DND-41 (cell line): Measurements from ENCODE around the gene PCDHB8.
"Not testable (repeated sequence)": the region's sequence is repeated elsewhere in the genome, so short reads cannot be mapped to it uniquely, and the experiment has no call there.

ENCODE experiments used
- ATAC-seq: fragments of 200-7000 bp; cut with Tn5 transposase; 3 replicates; pipeline ENCODE4 v1.9.1; 2021; ENCODE audit warnings: low read depth; ENCODE audit not compliant: insufficient read depth
- DNase-seq: peaks from one replicate; pipeline ENCODE4 v3.0.0-alpha.2; 2020
- H2AFZ ChIP-seq: 2 replicates; pipeline ENCODE4 v1.6.0; 2012; ENCODE audit warnings: low read depth, low read length
- H3K27ac ChIP-seq: 2 replicates; pipeline ENCODE4 v1.5.1; 2012; ENCODE audit warnings: low read length, inconsistent platforms
- H3K27me3 ChIP-seq: fragments of 200-600 bp; sonication (generic); 2 replicates; pipeline ENCODE4 v1.6.0; 2012; ENCODE audit warnings: low read length, mild to moderate bottlenecking, inconsistent platforms; ENCODE audit not compliant: insufficient read depth, poor library complexity
- H3K36me3 ChIP-seq: 2 replicates; pipeline ENCODE4 v1.5.1; 2012; ENCODE audit warnings: low read length, inconsistent platforms; ENCODE audit not compliant: insufficient read depth
- H3K4me1 ChIP-seq: 2 replicates; pipeline ENCODE4 v1.5.1; 2012; ENCODE audit warnings: mild to moderate bottlenecking, low read length; ENCODE audit not compliant: insufficient read depth
- H3K4me2 ChIP-seq: 2 replicates; pipeline ENCODE4 v1.6.0; 2012; ENCODE audit warnings: mild to moderate bottlenecking, moderate library complexity, low read length, inconsistent platforms; ENCODE audit not compliant: insufficient read depth
- H3K4me3 ChIP-seq, 2 experiments: fragments of 200-600 bp in 1 of 2; shearing (Covaris generic) in 1 of 2; 2 replicates each; pipeline ENCODE4 v1.5.1; 2012 to 2016; ENCODE audit warnings: inconsistent platforms in 2 of 2, low read length in 2 of 2, mild to moderate bottlenecking in 2 of 2, low read depth in 1 of 2, moderate library complexity in 1 of 2
- H3K79me2 ChIP-seq: 2 replicates; pipeline ENCODE4 v1.6.0; 2012; ENCODE audit warnings: low read length, inconsistent platforms; ENCODE audit not compliant: insufficient read depth
- H3K9ac ChIP-seq: 2 replicates; pipeline ENCODE4 v1.6.0; 2012; ENCODE audit warnings: low read depth, mild to moderate bottlenecking, inconsistent platforms, low read length, moderate library complexity
- H3K9me3 ChIP-seq: 2 replicates; pipeline ENCODE4 v1.5.1; 2012; ENCODE audit warnings: low read length, moderate library complexity, mild to moderate bottlenecking, inconsistent platforms; ENCODE audit not compliant: insufficient read depth, severe bottlenecking
- H4K20me1 ChIP-seq: 2 replicates; pipeline ENCODE4 v1.6.0; 2012; ENCODE audit warnings: low read length; ENCODE audit not compliant: insufficient read depth
- CTCF ChIP-seq: IDR thresholded peaks from 2 replicates; pipeline ENCODE4 v1.5.1; 2012; ENCODE audit warnings: borderline replicate concordance, low read length, moderate library complexity, mild to moderate bottlenecking; ENCODE audit not compliant: poor library complexity, severe bottlenecking; ENCODE audit errors: extremely low read depth
- EZH2 ChIP-seq: IDR thresholded peaks from 3 replicates; pipeline ENCODE4 v1.6.1; 2012; ENCODE audit warnings: borderline replicate concordance, low read depth, mild to moderate bottlenecking, moderate library complexity, low read length, inconsistent platforms; ENCODE audit not compliant: severe bottlenecking

PCDHB8 gene

GRCh38 chr5:141215504-141215903 lies 37.9 kb downstream of the PCDHB8 start:
- DNase-seq, H3K9me3 ChIP-seq, H3K27ac ChIP-seq, H3K4me2 ChIP-seq, H3K4me3 ChIP-seq, ATAC-seq, H2AFZ ChIP-seq, H3K9ac ChIP-seq, H3K36me3 ChIP-seq, H3K79me2 ChIP-seq, H3K4me1 ChIP-seq, H3K27me3 ChIP-seq, H4K20me1 ChIP-seq: not testable (repeated sequence)

GRCh38 chr5:141216035-141216434 lies 38.4 kb downstream of the PCDHB8 start:
- H4K20me1 ChIP-seq, DNase-seq, H3K36me3 ChIP-seq, H3K4me1 ChIP-seq, H3K9ac ChIP-seq, H3K27ac ChIP-seq, ATAC-seq, H3K9me3 ChIP-seq, H3K79me2 ChIP-seq, H2AFZ ChIP-seq, H3K27me3 ChIP-seq, H3K4me2 ChIP-seq, H3K4me3 ChIP-seq: not testable (repeated sequence)

- peaks cover 4% of the 10 kb centered on the region for H3K27me3 ChIP-seq
- DNase-seq: peak; percentile 34
- no peak within 1 kb of the TSS for H3K9ac ChIP-seq
- no peaks in the 10 kb centered on the region for H3K4me1 ChIP-seq
- no peaks in the 10 kb centered on the region for H3K79me2 ChIP-seq
- peak within 1 kb of the TSS; percentile 55 for H2AFZ ChIP-seq
- H3K36me3 ChIP-seq: no peaks in the 10 kb centered on the region
- no peaks in the 10 kb centered on the region for H3K9me3 ChIP-seq
- no peak within 1 kb of the TSS for H3K27ac ChIP-seq
- H4K20me1 ChIP-seq: no peaks in the 10 kb centered on the region
- ATAC-seq: peak; percentile 81
- H3K4me3 ChIP-seq: no peak within 1 kb of the TSS
- H3K4me2 ChIP-seq: peak within 1 kb of the TSS; percentile 47; the same call in 1 of the 2 replicates
- TF ChIP-seq EZH2 (no peak), CTCF (peak; percentile 57)
Observed at GRCh38 chr5:141223112-141223783, 45.7 kb downstream of the PCDHB8 start, which contains the start of gene PCDHB14. Gene PCDHB14 (plus strand): TSS chr5:141223343. CDS start chr5:141223506, 163 bp downstream.

- not testable (repeated sequence) for DNase-seq, H3K36me3 ChIP-seq, H3K4me1 ChIP-seq, H3K9me3 ChIP-seq, H3K4me3 ChIP-seq, H3K79me2 ChIP-seq, H2AFZ ChIP-seq, H3K4me2 ChIP-seq, ATAC-seq, H4K20me1 ChIP-seq, H3K27me3 ChIP-seq, H3K9ac ChIP-seq, H3K27ac ChIP-seq
Observed at GRCh38 chr5:141224844-141225243, 47.3 kb downstream of the PCDHB8 start.

- not testable (repeated sequence) for H3K36me3 ChIP-seq, H4K20me1 ChIP-seq, H3K9me3 ChIP-seq, H2AFZ ChIP-seq, H3K4me1 ChIP-seq, H3K27ac ChIP-seq, H3K4me2 ChIP-seq, DNase-seq, ATAC-seq, H3K27me3 ChIP-seq, H3K9ac ChIP-seq, H3K79me2 ChIP-seq, H3K4me3 ChIP-seq
Observed at GRCh38 chr5:141225421-141225820, 47.8 kb downstream of the PCDHB8 start.
